H1 (cell line): ENCODE results near the gene H2AZ2. TPM values are rescaled to one million over a fixed set of nuclear protein-coding genes. Genes with fewer than 3 reads are reported as not detected.

ENCODE experiments used
- CTCF ChIA-PET: fragments of 300-600 bp; sonication (Branson Sonifier 250); formaldehyde crosslinking; loops from one replicate; lab custom pipeline; 2021; ENCODE audit not compliant: partially characterized antibody; lab: Charles Lee
- POLR2A ChIA-PET: fragments of 300-600 bp; sonication (Branson Sonifier 250); formaldehyde crosslinking; loops from one replicate; lab custom pipeline; 2021; ENCODE audit warnings: inconsistent platforms; ENCODE audit not compliant: partially characterized antibody; lab: Charles Lee
- DNase-seq, 2 experiments: peaks; one replicate each; pipeline versions ENCODE4 v3.0.0 to v3.0.0-alpha.2; 2010 to 2022; ENCODE audit warnings: low spot score in 2 of 2, low read depth in 1 of 2, mixed read lengths in 1 of 2
- FAIRE-seq: peaks from 2 replicates; lab custom pipeline; 2011; peaks lifted over from hg19 to GRCh38; lab: Jason Lieb, UNC
- H2AFZ ChIP-seq: 2 replicates; pipeline ENCODE4 v1.8.1; 2012; ENCODE audit warnings: low read length, inconsistent platforms
- H2AK5ac ChIP-seq: 2 replicates; pipeline ENCODE4 v1.6.1; 2013; ENCODE audit warnings: low read depth, low read length
- H2BK120ac ChIP-seq: replicated peaks from 2 replicates; pipeline ENCODE3; 2013; ENCODE audit warnings: low read depth, low read length, inconsistent platforms
- H2BK12ac ChIP-seq: 2 replicates; pipeline ENCODE4 v1.6.1; 2013; ENCODE audit warnings: low read depth, low read length
- H2BK15ac ChIP-seq: 2 replicates; pipeline ENCODE4 v1.6.1; 2013; ENCODE audit warnings: low read length
- H2BK20ac ChIP-seq: 2 replicates; pipeline ENCODE4 v1.6.1; 2013; ENCODE audit warnings: low read length
- H2BK5ac ChIP-seq: 2 replicates; pipeline ENCODE4 v1.6.1; 2013; ENCODE audit warnings: low read depth, low read length
- H3K14ac ChIP-seq: 2 replicates; pipeline ENCODE4 v1.6.1; 2013; ENCODE audit warnings: inconsistent platforms; ENCODE audit not compliant: insufficient read length
- H3K18ac ChIP-seq: 2 replicates; pipeline ENCODE4 v1.6.1; 2013; ENCODE audit warnings: low read length; ENCODE audit errors: extremely low read depth
- H3K23ac ChIP-seq: 2 replicates; pipeline ENCODE4 v1.6.1; 2013; ENCODE audit warnings: inconsistent platforms; ENCODE audit not compliant: insufficient read length
- H3K23me2 ChIP-seq: 2 replicates; pipeline ENCODE4 v1.6.1; 2013; ENCODE audit warnings: low read depth, low read length
- H3K27ac ChIP-seq: 2 replicates; pipeline ENCODE4 v1.6.1; 2011; ENCODE audit warnings: low read depth, low read length, inconsistent platforms
- H3K27me3 ChIP-seq, 4 experiments: replicated peaks in 1 of 4; 1 replicate in 1 of 4; 2 replicates in 3 of 4; pipeline versions ENCODE4 v1.6.1 to v1.8.1; 2011 to 2013; ENCODE audit warnings: low read length in 3 of 4, mild to moderate bottlenecking in 3 of 4, inconsistent platforms in 2 of 4, mixed read lengths in 2 of 4, moderate library complexity in 1 of 4; ENCODE audit not compliant: control insufficient read depth in 3 of 4, insufficient read depth in 3 of 4; ENCODE audit errors: extremely low read depth in 1 of 4
- H3K36me3 ChIP-seq, 4 experiments: 2 replicates each; pipeline versions ENCODE4 v1.6.1 to v1.8.1; 2011 to 2013; ENCODE audit warnings: mild to moderate bottlenecking in 4 of 4, low read length in 3 of 4, moderate library complexity in 2 of 4, control low read depth in 1 of 4, inconsistent platforms in 1 of 4; ENCODE audit not compliant: insufficient read depth in 4 of 4, control insufficient read depth in 2 of 4
- H3K4ac ChIP-seq: replicated peaks from 2 replicates; pipeline ENCODE3; 2013; ENCODE audit warnings: low read length, low read depth, mixed read lengths, inconsistent platforms; ENCODE audit not compliant: insufficient read length
- H3K4me1 ChIP-seq, 4 experiments: replicated peaks in 1 of 4; 1 replicate in 1 of 4; 2 replicates in 3 of 4; pipeline versions ENCODE4 v1.6.1 to v1.8.1; 2011 to 2013; ENCODE audit warnings: low read length in 3 of 4, inconsistent platforms in 2 of 4, mixed read lengths in 1 of 4; ENCODE audit not compliant: insufficient read depth in 4 of 4, control insufficient read depth in 3 of 4
- H3K4me2 ChIP-seq, 2 experiments: 2 replicates each; pipeline versions ENCODE4 v1.6.1 to v1.8.1; 2011 to 2013; ENCODE audit warnings: low read depth in 2 of 2, low read length in 2 of 2, control low read depth in 1 of 2, inconsistent platforms in 1 of 2, mild to moderate bottlenecking in 1 of 2; ENCODE audit not compliant: insufficient read depth in 1 of 2
- H3K4me3 ChIP-seq, 4 experiments: fragments of 200-600, 300-600 bp in 1 of 4; sonication (generic), shearing (Covaris generic), sonication (Bioruptor Twin) in 1 of 4; 2 replicates each; pipeline versions ENCODE4 v1.5.1 to v1.8.1; 2011 to 2016; ENCODE audit warnings: low read length in 4 of 4, low read depth in 3 of 4, control low read depth in 2 of 4, inconsistent platforms in 2 of 4, mild to moderate bottlenecking in 2 of 4, mixed read lengths in 1 of 4, moderate library complexity in 1 of 4; ENCODE audit not compliant: insufficient read depth in 2 of 4; ENCODE audit errors: extremely low read depth in 1 of 4
- H3K56ac ChIP-seq: replicated peaks from 2 replicates; pipeline ENCODE3; 2013; ENCODE audit warnings: low read depth, mild to moderate bottlenecking, mixed read lengths, low read length, inconsistent platforms; ENCODE audit not compliant: insufficient read length
- H3K79me1 ChIP-seq: 2 replicates; pipeline ENCODE4 v1.6.1; 2013; ENCODE audit warnings: low read depth, low read length, control low read depth
- H3K79me2 ChIP-seq, 2 experiments: 2 replicates each; pipeline versions ENCODE4 v1.6.1 to v1.8.1; 2012 to 2013; ENCODE audit warnings: low read length in 2 of 2, mild to moderate bottlenecking in 2 of 2, inconsistent platforms in 1 of 2; ENCODE audit not compliant: insufficient read depth in 2 of 2, control insufficient read depth in 1 of 2
- H3K9ac ChIP-seq, 4 experiments: replicated peaks in 1 of 4; 1 replicate in 1 of 4; 2 replicates in 3 of 4; pipeline versions ENCODE4 v1.6.1 to v1.8.1; 2011 to 2013; ENCODE audit warnings: low read depth in 3 of 4, low read length in 3 of 4, control low read depth in 2 of 4, mild to moderate bottlenecking in 2 of 4, moderate library complexity in 2 of 4, inconsistent platforms in 1 of 4; ENCODE audit errors: extremely low read depth in 1 of 4
- H3K9me3 ChIP-seq, 2 experiments: 2 replicates each; pipeline versions ENCODE4 v1.6.1 to v1.8.1; 2012 to 2013; ENCODE audit warnings: mild to moderate bottlenecking in 2 of 2, moderate library complexity in 2 of 2, control low read depth in 1 of 2, inconsistent platforms in 1 of 2, low read depth in 1 of 2, low read length in 1 of 2, mixed read lengths in 1 of 2; ENCODE audit not compliant: insufficient read depth in 2 of 2
- H4K20me1 ChIP-seq, 2 experiments: replicated peaks in 1 of 2; 2 replicates each; pipeline versions ENCODE3 to v1.8.1; 2011 to 2013; ENCODE audit warnings: inconsistent platforms in 2 of 2, low read length in 2 of 2, mild to moderate bottlenecking in 1 of 2; ENCODE audit not compliant: insufficient read depth in 2 of 2, control insufficient read depth in 1 of 2
- H4K5ac ChIP-seq: 2 replicates; pipeline ENCODE4 v1.6.1; 2013; ENCODE audit warnings: low read length, low read depth, mixed read lengths, inconsistent platforms; ENCODE audit not compliant: insufficient read length
- H4K8ac ChIP-seq: 2 replicates; pipeline ENCODE4 v1.8.0; 2013; ENCODE audit warnings: mild to moderate bottlenecking, moderate library complexity, low read length, inconsistent platforms; ENCODE audit not compliant: insufficient read depth; ENCODE audit errors: extremely low read depth
- H4K91ac ChIP-seq: replicated peaks from 2 replicates; pipeline ENCODE3; 2013; ENCODE audit warnings: low read length, mixed read lengths, inconsistent platforms; ENCODE audit not compliant: insufficient read length
- ASH2L ChIP-seq: fragments of 200-600, 300-600 bp; sonication (generic); IDR thresholded peaks from one replicate; pipeline ENCODE4 v1.7.1; 2017; ENCODE audit warnings: low read length
- BACH1 ChIP-seq: IDR thresholded peaks from 2 replicates; pipeline ENCODE4 v1.6.1; 2012; ENCODE audit warnings: low read length, improper control_type of control experiment
- EGR1 ChIP-seq: IDR thresholded peaks from 2 replicates; pipeline ENCODE4 v1.6.1; 2011; ENCODE audit warnings: low read depth, low read length, borderline replicate concordance
- POLR2A ChIP-seq, 2 experiments: IDR thresholded peaks; 1 replicate in 1 of 2; 2 replicates in 1 of 2; pipeline ENCODE4 v1.6.1; 2011; ENCODE audit warnings: low read depth in 2 of 2, low read length in 2 of 2, mild to moderate bottlenecking in 2 of 2; ENCODE audit errors: control extremely low read depth in 1 of 2
- RBBP5 ChIP-seq: IDR thresholded peaks from 2 replicates; pipeline ENCODE4 v1.7.1; 2012; ENCODE audit warnings: low read depth, mild to moderate bottlenecking, inconsistent platforms, low read length, moderate library complexity, borderline replicate concordance
- SRF ChIP-seq: IDR thresholded peaks from 2 replicates; pipeline ENCODE4 v1.6.1; 2011; ENCODE audit warnings: mild to moderate bottlenecking, low read depth, low read length, moderate library complexity
- YY1 ChIP-seq: IDR thresholded peaks from 2 replicates; pipeline ENCODE4 v1.6.1; 2011; ENCODE audit warnings: low read depth, mild to moderate bottlenecking, low read length
- WGBS, 2 experiments: shearing (Covaris generic) in 1 of 2; methylation state at CpG; one replicate each; pipeline versions ENCODE4 v1.1.6 to v1.1.7; 2013 to 2015; ENCODE audit warnings: low lambda C conversion rate in 2 of 2, mixed read lengths in 2 of 2, inconsistent platforms in 1 of 2, low coverage in 1 of 2, missing lambda C conversion rate in 1 of 2; ENCODE audit not compliant: insufficient replicate concordance in 2 of 2, insufficient coverage in 1 of 2, insufficient read length in 1 of 2; ENCODE audit errors: extremely low coverage in 1 of 2, missing lambda C conversion rate in 1 of 2; 5-methylcytosine and 5-hydroxymethylcytosine counted together
- polyA plus RNA-seq, 7 experiments: library from polyadenylated mRNA; depleted of rRNA in 3 of 7; stranded (reverse) in 5 of 7; unstranded in 2 of 7; fragments of >200 nt in 5 of 7; fragments of 200-250 nt in 2 of 7; gene quantifications; 1 replicate in 5 of 7; 2 replicates in 1 of 7; 4 replicates in 1 of 7; pipeline versions ENCODE4 v1.2.1 to v1.2.3, GENCODE V29; 2011 to 2013; ENCODE audit warnings: missing spikeins in 2 of 7, mixed read lengths in 2 of 7
- total RNA-seq: library from RNA; stranded (reverse); fragmentation: NEBNext Ultra II Directional; extraction: Animal tissue kit (Norgen Biotek cat#: 25700); gene quantifications from 2 replicates; pipeline ENCODE4 v1.2.1, GENCODE V29; 2021
- TF ChIP-seq, protein P1 (sequence below), 3 experiments: IDR thresholded peaks; 1 replicate in 2 of 3; 2 replicates in 1 of 3; pipeline versions ENCODE4 v1.5.1 to v1.6.1; 2011; ENCODE audit warnings: low read length in 3 of 3, mild to moderate bottlenecking in 3 of 3, inconsistent platforms in 2 of 3, low read depth in 1 of 3, moderate library complexity in 1 of 3; ENCODE audit not compliant: insufficient read depth in 1 of 3; ENCODE audit errors: control extremely low read depth in 1 of 3

H2AZ2 gene
- total and polyA plus RNA-seq, 2 of the 8 experiments (the other 6 are each of a cell fraction or from before 2014, with no cell fraction given): 168 to 187 TPM

DNA sequence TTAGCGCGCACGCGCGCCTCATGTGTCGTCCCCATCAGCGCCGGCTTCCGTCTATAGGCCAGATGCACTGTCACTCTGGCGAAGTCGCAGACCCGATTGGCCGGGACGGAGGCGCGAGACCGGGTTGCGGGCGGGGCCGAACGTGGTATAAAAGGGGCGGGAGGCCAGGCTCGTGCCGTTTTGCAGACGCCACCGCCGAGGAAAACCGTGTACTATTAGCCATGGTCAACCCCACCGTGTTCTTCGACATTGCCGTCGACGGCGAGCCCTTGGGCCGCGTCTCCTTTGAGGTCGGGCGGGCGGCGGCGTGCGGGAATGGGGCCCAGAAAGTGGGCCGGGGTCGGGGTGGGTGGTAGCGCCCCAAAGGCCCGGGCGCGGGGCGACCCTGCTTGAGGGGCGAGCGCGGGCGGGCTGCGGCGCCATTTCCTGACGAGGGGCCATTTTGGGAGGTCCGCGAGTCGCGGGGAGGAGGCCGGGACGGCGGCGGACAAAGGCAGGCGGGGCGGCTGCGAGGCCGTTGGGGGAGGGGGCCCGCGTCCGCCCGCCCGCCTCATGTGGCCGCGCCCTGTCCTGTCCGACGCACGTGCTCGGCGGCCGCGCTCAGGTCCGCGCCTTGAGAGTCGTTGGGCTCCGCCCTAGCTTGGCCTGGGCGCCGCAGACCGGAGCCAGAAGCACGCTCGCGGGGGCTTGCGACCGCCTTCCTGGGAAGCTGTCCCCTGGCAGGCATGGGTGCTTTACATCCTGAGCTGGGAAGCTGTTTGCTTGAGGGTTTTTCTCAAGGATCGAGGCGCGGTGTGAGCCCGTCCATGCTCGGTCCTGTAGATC, 51.2 kb downstream of the H2AZ2 start, which contains the start of gene PPIA:
TSS of gene PPIA (plus strand) at position 178 of the 825 bp plus-strand sequence. CDS start at position 222, 44 bp downstream.
- Histone ChIP-seq H3K4ac (peak within 1 kb of the TSS; percentile 76), H4K20me1 (peaks cover 21 to 24% of the 10 kb centered on the region in 2 experiments), H2AK5ac (peak within 1 kb of the TSS; percentile 94; the same call in 1 of the 2 replicates), H3K4me1 (peaks cover 0 to 5% (median 0%) of the 10 kb centered on the region in 4 experiments; a peak in 3 of 7 replicates), H4K8ac (peak within 1 kb of the TSS; percentile 99), H2BK120ac (peak within 1 kb of the TSS; percentile 54), H3K56ac (peak within 1 kb of the TSS; percentile 88), H3K9me3 (no peaks in the 10 kb centered on the region), H2BK20ac (no peak within 1 kb of the TSS), H3K14ac (no peak within 1 kb of the TSS), H3K4me2 (peak within 1 kb of the TSS; percentile 95 to 98), H4K91ac (peak within 1 kb of the TSS; percentile 99), H2AFZ (peak within 1 kb of the TSS; percentile 60; the same call in 1 of the 2 replicates), H2BK5ac (peak within 1 kb of the TSS; percentile 97), H3K18ac (peak within 1 kb of the TSS; percentile 93), H3K27me3 (no peaks in the 10 kb centered on the region), H4K5ac (peak within 1 kb of the TSS; percentile 89), H3K79me1 (no peaks in the 10 kb centered on the region), H3K9ac (peak within 1 kb of the TSS; percentile 93 to 100 (median 98)), H2BK15ac (peak within 1 kb of the TSS; percentile 61; the same call in 1 of the 2 replicates), H3K79me2 (peaks cover 19 to 39% of the 10 kb centered on the region in 2 experiments), H2BK12ac (peak within 1 kb of the TSS; percentile 33; the same call in 1 of the 2 replicates), H3K27ac (peak within 1 kb of the TSS; percentile 98), H3K23ac (no peak within 1 kb of the TSS), H3K23me2 (peaks cover 5% of the 10 kb centered on the region), H3K4me3 (peak within 1 kb of the TSS; percentile 70 to 98 (median 90)), H3K36me3 (peaks cover 20 to 43% (median 34%) of the 10 kb centered on the region in 4 experiments)
- ChIA-PET CTCF (interaction anchor here (1.0 to 1.4 kb wide), 2 partner anchors 52 to 214 kb away, joined by 3 read pairs; partner anchors contain the start of gene TMED4), POLR2A (interaction anchor here (0.6 to 3.1 kb wide), 27 partner anchors 9 to 259 kb away, joined by 3 to 35 read pairs (median 5); partner anchors contain the start of genes H2AZ2, OGDH, TMED4 and ZMIZ2)
- WGBS, 2 experiments: 0% methylated on average over 50 of the region's 99 CpGs; no CpG with 5 or more reads in 1 of the 2 experiments
- FAIRE-seq: no peak
- peak; percentile 94 to 98 for DNase-seq
- TF ChIP-seq YY1: peak; percentile 93
- TF ChIP-seq BACH1: no peak
- TF ChIP-seq POLR2A (IDR thresholded peaks at IDR 0.05; ENCODE audit: control extremely low read depth in 1 of 2, low read depth in 2 of 2, low read length in 2 of 2): peak; percentile 96 to 97
- no peak for TF ChIP-seq SRF
- TF ChIP-seq EGR1: 0 out of 2 replicates have a peak, but pooled peaks have one; percentile 19
- TF ChIP-seq RBBP5: no peak
- TF ChIP-seq ASH2L: peak; percentile 4
- TF ChIP-seq, protein P1, sequence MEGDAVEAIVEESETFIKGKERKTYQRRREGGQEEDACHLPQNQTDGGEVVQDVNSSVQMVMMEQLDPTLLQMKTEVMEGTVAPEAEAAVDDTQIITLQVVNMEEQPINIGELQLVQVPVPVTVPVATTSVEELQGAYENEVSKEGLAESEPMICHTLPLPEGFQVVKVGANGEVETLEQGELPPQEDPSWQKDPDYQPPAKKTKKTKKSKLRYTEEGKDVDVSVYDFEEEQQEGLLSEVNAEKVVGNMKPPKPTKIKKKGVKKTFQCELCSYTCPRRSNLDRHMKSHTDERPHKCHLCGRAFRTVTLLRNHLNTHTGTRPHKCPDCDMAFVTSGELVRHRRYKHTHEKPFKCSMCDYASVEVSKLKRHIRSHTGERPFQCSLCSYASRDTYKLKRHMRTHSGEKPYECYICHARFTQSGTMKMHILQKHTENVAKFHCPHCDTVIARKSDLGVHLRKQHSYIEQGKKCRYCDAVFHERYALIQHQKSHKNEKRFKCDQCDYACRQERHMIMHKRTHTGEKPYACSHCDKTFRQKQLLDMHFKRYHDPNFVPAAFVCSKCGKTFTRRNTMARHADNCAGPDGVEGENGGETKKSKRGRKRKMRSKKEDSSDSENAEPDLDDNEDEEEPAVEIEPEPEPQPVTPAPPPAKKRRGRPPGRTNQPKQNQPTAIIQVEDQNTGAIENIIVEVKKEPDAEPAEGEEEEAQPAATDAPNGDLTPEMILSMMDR (IDR thresholded peaks at IDR 0.05; ENCODE audit: control extremely low read depth in 1 of 3, insufficient read depth in 1 of 3, low read depth in 1 of 3, low read length in 3 of 3): no peak
